ENCODE measurements around the gene ARHGAP28. TPM values are rescaled to one million over a fixed set of nuclear protein-coding genes. Genes with fewer than 3 reads are reported as not detected.

ARHGAP28 gene
- total and polyA plus RNA-seq, 2 experiments from 2014 or later, result 13.6 to 23.7 TPM

DNA sequence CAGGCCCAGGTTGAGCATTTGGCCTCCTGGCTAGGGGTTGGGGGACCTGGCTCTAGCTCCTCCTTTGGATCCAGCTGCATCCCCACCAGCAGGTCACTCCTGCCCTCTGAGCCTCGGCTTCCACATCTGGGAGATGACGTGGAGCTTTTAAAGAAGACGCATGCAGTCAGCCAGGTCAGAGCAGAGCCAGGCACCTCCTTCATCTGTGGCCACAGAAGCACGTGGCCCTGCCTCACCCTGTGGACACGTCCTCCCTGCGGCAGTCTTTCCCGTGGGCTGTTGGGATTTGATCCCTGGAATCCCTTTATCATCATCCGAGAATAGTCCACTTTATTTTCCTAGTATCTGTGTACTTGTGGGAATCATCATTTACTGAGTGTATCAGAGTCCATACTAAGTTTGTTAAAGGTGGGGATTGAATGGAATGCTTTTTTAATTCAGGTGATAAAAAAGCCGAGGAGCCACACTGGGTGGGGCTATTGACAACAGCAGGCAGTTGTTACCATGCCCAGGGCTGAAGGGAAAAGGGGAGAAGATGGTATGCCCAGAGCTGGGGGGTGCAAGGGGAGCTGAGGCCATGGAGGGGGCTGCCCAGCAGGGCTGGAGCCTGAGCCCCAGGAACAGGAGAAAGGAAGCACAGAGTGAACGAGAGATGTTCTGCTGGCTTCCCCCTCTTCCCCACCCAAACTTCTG is 218.0 kb downstream of the ARHGAP28 start:
- H3K4me1 ChIP-seq (ENCODE audit: low read depth), result peaks cover 3% of the 10 kb centered on the region
- no peak overlapping the region for H3K4me3 ChIP-seq
- DNase-seq (ENCODE audit: low read depth in 1 of 2, low spot score in 1 of 2), result no peak
- H3K36me3 ChIP-seq, result peaks cover 8% of the 10 kb centered on the region
- no peaks in the 10 kb centered on the region for H3K9me3 ChIP-seq (ENCODE audit: low read depth)
- no peaks in the 10 kb centered on the region for H3K27me3 ChIP-seq
- TF ChIP-seq, protein P1, sequence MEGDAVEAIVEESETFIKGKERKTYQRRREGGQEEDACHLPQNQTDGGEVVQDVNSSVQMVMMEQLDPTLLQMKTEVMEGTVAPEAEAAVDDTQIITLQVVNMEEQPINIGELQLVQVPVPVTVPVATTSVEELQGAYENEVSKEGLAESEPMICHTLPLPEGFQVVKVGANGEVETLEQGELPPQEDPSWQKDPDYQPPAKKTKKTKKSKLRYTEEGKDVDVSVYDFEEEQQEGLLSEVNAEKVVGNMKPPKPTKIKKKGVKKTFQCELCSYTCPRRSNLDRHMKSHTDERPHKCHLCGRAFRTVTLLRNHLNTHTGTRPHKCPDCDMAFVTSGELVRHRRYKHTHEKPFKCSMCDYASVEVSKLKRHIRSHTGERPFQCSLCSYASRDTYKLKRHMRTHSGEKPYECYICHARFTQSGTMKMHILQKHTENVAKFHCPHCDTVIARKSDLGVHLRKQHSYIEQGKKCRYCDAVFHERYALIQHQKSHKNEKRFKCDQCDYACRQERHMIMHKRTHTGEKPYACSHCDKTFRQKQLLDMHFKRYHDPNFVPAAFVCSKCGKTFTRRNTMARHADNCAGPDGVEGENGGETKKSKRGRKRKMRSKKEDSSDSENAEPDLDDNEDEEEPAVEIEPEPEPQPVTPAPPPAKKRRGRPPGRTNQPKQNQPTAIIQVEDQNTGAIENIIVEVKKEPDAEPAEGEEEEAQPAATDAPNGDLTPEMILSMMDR (IDR thresholded peaks at IDR 0.05; ENCODE audit: low read depth, low read length), result no peak
- H3K27ac ChIP-seq, result no peak overlapping the region

DNA sequence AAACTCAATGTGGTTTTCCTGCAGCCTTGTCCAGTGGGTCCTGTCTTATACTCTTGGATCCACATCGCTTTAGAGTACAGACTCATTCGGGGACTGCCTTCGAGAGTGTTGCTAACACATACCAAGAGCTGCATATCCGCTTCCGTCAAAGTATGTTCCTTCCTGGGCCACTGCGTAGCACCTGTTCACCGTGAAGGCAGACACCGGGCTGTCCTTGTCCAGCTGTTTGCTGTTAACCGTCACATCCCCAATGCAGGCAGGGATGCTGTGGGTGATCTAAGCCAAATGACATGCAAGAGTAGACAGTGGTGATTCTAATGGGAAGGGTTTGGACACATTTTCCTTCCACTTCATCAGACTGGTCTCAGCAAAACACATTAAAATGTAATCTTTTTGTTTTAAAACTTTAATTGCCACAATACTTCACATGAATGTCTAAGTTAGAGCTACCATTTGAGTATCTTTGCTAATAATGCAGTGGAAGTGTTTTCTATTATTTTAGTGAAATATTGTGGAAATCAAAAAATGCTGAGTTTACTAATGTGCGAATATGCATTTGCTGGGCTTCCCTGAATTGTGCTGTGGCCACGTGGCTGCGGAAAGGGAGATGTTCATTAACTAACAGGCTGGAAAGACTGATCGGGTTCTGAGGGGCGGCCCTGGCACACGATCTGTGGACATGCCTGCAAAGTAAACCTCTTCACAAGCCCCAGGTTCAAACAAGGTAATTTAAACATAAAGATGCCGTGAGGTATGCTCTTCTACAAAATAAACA is 219.0 kb downstream of the ARHGAP28 start:
- Histone ChIP-seq H3K36me3 (peaks cover 6% of the 10 kb centered on the region), H3K4me3 (no peak overlapping the region), H3K27me3 (no peaks in the 10 kb centered on the region), H3K4me1 (ENCODE audit: low read depth) (peaks cover 3% of the 10 kb centered on the region), H3K9me3 (ENCODE audit: low read depth) (no peaks in the 10 kb centered on the region), H3K27ac (no peak overlapping the region)
- TF ChIP-seq, protein P1 (IDR thresholded peaks at IDR 0.05; ENCODE audit: low read depth, low read length), result no peak
- DNase-seq (ENCODE audit: low read depth in 1 of 2, low spot score in 1 of 2), result no peak

DNA sequence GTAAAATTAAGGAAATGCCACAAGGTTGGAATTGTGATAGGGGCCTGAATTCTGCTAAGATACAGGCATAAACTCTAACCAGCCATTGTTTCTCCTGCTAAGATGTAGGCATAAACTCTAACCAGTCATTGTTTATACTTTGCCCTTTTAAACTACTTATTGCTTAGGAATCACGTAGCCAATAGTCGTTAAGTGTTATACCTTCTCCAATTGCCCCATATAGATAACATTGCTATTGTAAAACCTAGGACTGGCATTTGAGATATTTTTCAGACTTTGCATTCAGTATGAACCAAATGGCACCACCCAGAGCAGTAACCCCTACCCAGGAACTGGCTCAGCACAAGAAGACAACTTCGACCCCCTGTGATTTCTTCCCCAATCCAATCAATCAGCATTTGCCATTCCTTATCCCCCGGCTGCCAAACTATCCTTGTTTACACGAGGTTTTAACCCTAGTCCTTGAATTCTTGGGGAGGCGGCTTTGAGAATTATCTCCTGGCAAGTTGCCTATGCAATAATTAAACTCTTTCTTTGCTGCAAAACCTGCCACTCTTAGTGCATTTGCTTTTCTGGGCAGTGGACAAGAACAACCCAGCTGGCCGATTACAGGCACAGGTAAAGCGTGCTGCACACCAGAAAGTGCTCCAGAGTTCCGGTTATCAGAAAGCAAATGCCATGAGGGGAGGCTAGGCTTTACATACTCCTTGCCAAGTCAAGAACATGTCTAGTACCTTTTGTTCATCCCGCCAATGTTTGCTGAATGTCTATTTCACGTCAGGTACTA is 220.5 kb downstream of the ARHGAP28 start:
- no peak overlapping the region for H3K27ac ChIP-seq
- peaks cover 3% of the 10 kb centered on the region for H3K4me1 ChIP-seq (ENCODE audit: low read depth)
- TF ChIP-seq, protein P1 (IDR thresholded peaks at IDR 0.05; ENCODE audit: low read depth, low read length), result no peak
- no peaks in the 10 kb centered on the region for H3K9me3 ChIP-seq (ENCODE audit: low read depth)
- H3K36me3 ChIP-seq, result peaks cover 6% of the 10 kb centered on the region
- H3K27me3 ChIP-seq, result no peaks in the 10 kb centered on the region
- H3K4me3 ChIP-seq, result no peak overlapping the region
- no peak for DNase-seq (ENCODE audit: low read depth in 1 of 2, low spot score in 1 of 2)

- Histone ChIP-seq H3K36me3 (peaks cover 6% of the 10 kb centered on the region), H3K4me1 (ENCODE audit: low read depth) (peaks cover 3% of the 10 kb centered on the region), H3K27ac (no peak overlapping the region), H3K27me3 (no peaks in the 10 kb centered on the region), H3K9me3 (ENCODE audit: low read depth) (no peaks in the 10 kb centered on the region), H3K4me3 (no peak overlapping the region)
- DNase-seq (ENCODE audit: low read depth in 1 of 2, low spot score in 1 of 2), result no peak
- TF ChIP-seq, protein P1 (IDR thresholded peaks at IDR 0.05; ENCODE audit: low read depth, low read length), result no peak
These were observed 221.1 kb downstream of the ARHGAP28 start for GRCh38 chr18:6950641-6951040.

DNA sequence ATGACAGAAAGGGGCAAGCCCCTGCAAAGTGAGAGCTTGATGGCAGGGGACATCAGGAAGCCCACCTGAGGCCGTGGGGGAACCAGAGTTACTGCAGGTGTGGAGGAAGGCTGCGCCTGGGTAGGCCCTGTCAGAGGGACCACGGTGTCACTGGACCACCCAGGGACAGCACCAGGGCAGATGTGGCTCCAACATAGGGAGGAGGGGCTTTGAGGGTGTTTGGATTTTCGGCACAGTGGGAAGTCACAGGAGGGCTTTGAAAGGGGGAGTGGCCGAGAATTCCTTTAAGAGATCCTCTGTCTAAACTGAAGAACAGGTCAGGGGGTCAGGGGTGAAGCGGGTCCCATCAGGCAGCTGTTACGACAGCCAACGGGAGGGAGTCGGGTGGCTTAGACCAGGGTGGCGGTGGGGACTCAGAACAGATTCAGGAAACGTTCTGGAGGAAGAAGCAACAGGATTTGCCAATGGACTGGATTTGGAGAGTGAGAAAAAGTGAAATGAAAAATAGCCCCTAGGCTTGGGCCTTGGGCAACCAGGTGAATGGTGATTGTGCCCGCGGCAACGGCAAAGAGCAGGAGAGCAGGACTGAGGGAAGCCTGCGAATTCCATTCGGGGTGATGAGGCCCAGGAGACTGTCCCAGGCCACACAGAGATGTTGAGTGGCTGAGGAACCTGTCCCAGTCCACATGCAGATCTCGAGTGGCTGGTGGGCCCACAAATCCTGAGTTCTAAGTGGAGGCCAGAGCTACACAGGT is 222.0 kb downstream of the ARHGAP28 start:
- Histone ChIP-seq H3K4me1 (ENCODE audit: low read depth) (peaks cover 3% of the 10 kb centered on the region), H3K27me3 (no peaks in the 10 kb centered on the region), H3K36me3 (peaks cover 6% of the 10 kb centered on the region), H3K9me3 (ENCODE audit: low read depth) (no peaks in the 10 kb centered on the region), H3K4me3 (no peak overlapping the region), H3K27ac (no peak overlapping the region)
- TF ChIP-seq, protein P1 (IDR thresholded peaks at IDR 0.05; ENCODE audit: low read depth, low read length), result no peak
- no peak for DNase-seq (ENCODE audit: low read depth in 1 of 2, low spot score in 1 of 2)

Measured in cardiac muscle cell (in vitro differentiated cells and primary cell).